ENCODE results near the gene GMDS.
"Not testable (repeated sequence)": the region's sequence is repeated elsewhere in the genome, so short reads cannot be mapped to it uniquely, and the experiment has no call there.

GRCh38 chr6:1690656-1691055, 554.7 kb downstream of the GMDS start:
- TF ChIP-seq KAT7 (CRISPR knock-in tag; IDR thresholded peaks at IDR 0.05; ENCODE audit: borderline replicate concordance); CTCF (IDR thresholded peaks at IDR 0.05); ZBTB21 (CRISPR knock-in tag; IDR thresholded peaks at IDR 0.05; ENCODE audit: borderline replicate concordance); TEAD4 (CRISPR knock-in tag; IDR thresholded peaks at IDR 0.05); CBFB (CRISPR knock-in tag; IDR thresholded peaks at IDR 0.05; ENCODE audit: low read depth); MAX (CRISPR knock-in tag; IDR thresholded peaks at IDR 0.05); JUN (CRISPR knock-in tag; IDR thresholded peaks at IDR 0.05): not testable (repeated sequence)

All from WTC11 (cell line).